Activated CD8-positive, alpha-beta T cell treated with anti-CD3 and anti-CD28 coated beads, Interleukin-2, amount 10 ng/mL, durations not matched to agents 7 days and 5 days (primary cell): ENCODE data around the gene MRPL48. TPM values are rescaled to one million over a fixed set of nuclear protein-coding genes. Genes with fewer than 3 reads are reported as not detected.
"Not testable (repeated sequence)": the region's sequence is repeated elsewhere in the genome, so short reads cannot be mapped to it uniquely, and the experiment has no call there.

Experiments used
- ATAC-seq: fragments of 150-1000 bp; cut with Tn5 transposase; one replicate; pipeline ENCODE4 v1.10.0; 2021; ENCODE audit warnings: moderate library complexity
- CTCF ChIA-PET: fragments of 350-600 bp; sonication (Branson Sonifier 250); formaldehyde crosslinking; loops from one replicate; lab custom pipeline; 2021; ENCODE audit warnings: antibody characterized with exemption; lab: Charles Lee
- POLR2A ChIA-PET: fragments of 350-600 bp; sonication (Branson Sonifier 250); formaldehyde crosslinking; loops from one replicate; lab custom pipeline; 2021; ENCODE audit warnings: antibody characterized with exemption; lab: Charles Lee
- DNase-seq: peaks from one replicate; pipeline ENCODE4 v3.0.0-alpha.2; 2020
- H3K27ac Mint-ChIP-seq: one replicate; pipeline ENCODE4 v1.8.0; 2021; ENCODE audit warnings: mild to moderate bottlenecking, mixed read lengths
- H3K27me3 Mint-ChIP-seq: one replicate; pipeline ENCODE4 v1.8.0; 2021; ENCODE audit warnings: low read depth, mixed read lengths
- H3K36me3 Mint-ChIP-seq: one replicate; pipeline ENCODE4 v1.8.0; 2021; ENCODE audit warnings: low read depth, mixed read lengths
- H3K4me1 Mint-ChIP-seq: one replicate; pipeline ENCODE4 v1.8.0; 2021; ENCODE audit warnings: low read depth, mixed read lengths
- H3K4me3 Mint-ChIP-seq: one replicate; pipeline ENCODE4 v1.8.0; 2021; ENCODE audit warnings: mild to moderate bottlenecking, mixed read lengths
- H3K9me3 Mint-ChIP-seq: one replicate; pipeline ENCODE4 v1.8.0; 2022; ENCODE audit warnings: mixed read lengths; ENCODE audit not compliant: insufficient read depth
- total RNA-seq, 2 experiments: library from RNA; stranded (reverse); gene quantifications; one replicate each; pipeline ENCODE4 v1.2.3, GENCODE V29; 2021

MRPL48 gene
- total RNA-seq, 2 experiments from 2014 or later: 45.1 to 46.0 TPM

DNA sequence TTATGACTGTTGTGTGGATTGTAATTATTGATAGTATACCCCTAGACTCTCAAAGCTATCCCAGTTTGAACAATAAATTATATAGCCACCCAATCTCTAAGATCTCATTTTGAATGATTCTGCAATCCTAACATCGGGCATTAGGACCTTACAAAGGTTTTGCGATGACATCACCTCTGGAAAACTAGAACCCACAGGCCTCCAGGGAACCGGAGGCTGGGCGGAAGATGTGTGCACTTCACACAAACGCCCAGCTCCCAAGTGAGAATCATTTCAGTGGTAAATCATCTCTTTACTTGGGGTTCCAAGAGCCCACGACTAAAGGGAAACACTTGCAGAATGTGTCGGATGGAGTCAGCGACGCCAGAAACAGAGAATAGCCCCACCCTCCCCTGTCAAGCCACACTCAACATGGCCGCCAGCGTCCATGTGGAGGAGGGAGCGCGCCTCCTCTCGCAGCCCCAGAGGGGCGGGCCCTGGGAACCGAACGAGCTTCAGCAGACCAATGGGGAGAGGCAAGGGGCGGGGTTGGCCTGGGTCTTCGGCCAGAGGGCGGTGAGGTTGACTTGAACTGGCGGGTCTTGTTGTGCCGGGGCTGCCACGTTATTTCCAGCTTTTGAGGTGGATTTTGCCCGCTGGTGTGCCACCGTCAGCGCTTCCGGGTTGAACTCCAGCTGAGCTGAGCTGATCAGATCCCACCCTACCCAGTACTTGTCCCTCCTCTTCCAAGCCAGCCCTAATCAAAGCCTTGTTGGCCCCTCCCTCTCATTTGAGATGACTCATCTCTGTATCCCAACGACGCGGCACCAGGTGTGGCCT is 8.4 kb upstream of the MRPL48 start:
- Mint-ChIP-seq H3K4me3 (peak overlapping the region; percentile 83), H3K9me3 (no peaks in the 10 kb centered on the region), H3K4me1 (peaks cover 21% of the 10 kb centered on the region), H3K27me3 (peaks cover 3% of the 10 kb centered on the region), H3K36me3 (no peaks in the 10 kb centered on the region), H3K27ac (peak overlapping the region; percentile 100)
- ChIA-PET CTCF (interaction anchor here (1.7 to 2.4 kb wide), 5 partner anchors 9 to 153 kb away, joined by 5 to 26 read pairs (median 10); partner anchors contain the start of genes MRPL48 and RAB6A), POLR2A (interaction anchor here (1.1 to 2.4 kb wide), 6 partner anchors 8 to 964 kb away, joined by 3 to 44 read pairs (median 4); partner anchors contain the start of genes COA4, MRPL48, PAAF1 and RAB6A)
- ATAC-seq (peak; percentile 99), DNase-seq (peak; percentile 99)

DNA sequence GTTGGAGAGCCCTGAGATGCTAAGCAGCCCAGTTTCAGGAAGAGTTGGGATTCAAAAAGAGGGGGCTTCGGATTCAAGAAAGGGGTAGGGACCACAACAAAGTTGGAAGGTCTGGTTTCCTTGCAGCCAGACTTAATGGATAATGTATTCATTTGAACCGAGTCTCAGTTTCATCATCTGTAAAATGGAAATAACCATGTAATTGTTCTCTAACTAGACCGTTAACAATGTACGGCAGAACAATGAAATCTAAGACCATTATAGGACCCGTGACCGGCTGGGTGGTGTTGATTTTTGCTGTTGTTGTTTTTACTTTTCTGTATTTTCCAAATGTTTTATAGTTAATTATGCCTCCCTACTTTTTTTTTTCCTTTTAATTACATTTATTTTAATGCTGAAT is 6.4 kb upstream of the MRPL48 start:
- DNase-seq (no peak), ATAC-seq (no peak)
- peaks cover 3% of the 10 kb centered on the region for H3K27me3 Mint-ChIP-seq
- ChIA-PET CTCF (no interaction called here), POLR2A (no interaction called here)
- H3K36me3 Mint-ChIP-seq: no peaks in the 10 kb centered on the region
- no peaks in the 10 kb centered on the region for H3K9me3 Mint-ChIP-seq
- no peak overlapping the region for H3K27ac Mint-ChIP-seq
- H3K4me3 Mint-ChIP-seq: no peak overlapping the region
- H3K4me1 Mint-ChIP-seq: peaks cover 30% of the 10 kb centered on the region

DNA sequence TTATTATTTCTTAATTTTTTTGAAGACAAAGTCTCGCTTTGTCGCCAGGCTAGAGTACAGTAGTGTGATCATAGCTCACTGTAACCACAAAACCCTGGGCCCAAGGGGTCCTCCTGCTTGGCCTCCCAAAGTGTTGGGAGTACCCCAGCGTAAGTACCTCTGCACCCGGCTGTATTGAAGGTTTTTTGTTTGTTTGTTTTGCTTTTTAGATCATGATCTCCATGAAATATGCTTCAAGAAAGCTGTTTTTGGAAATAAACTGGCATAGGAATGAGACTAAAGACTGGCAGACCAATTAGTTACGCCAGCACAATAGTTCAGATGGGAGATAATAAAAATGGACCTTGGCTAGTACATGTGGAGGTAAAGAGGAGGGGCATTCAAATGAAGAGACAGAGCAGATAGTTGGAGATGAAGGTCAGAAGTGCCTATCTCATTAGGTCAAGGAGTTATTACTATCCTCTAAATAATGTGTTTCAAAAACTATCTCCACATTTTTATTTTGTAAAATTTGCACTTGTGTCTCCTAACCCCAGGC is 4.1 kb upstream of the MRPL48 start:
- no peak overlapping the region for H3K27ac Mint-ChIP-seq
- no peak overlapping the region for H3K4me3 Mint-ChIP-seq
- no peak for ATAC-seq
- H3K27me3 Mint-ChIP-seq: peaks cover 3% of the 10 kb centered on the region
- ChIA-PET CTCF (no interaction called here), POLR2A (no interaction called here)
- H3K9me3 Mint-ChIP-seq: no peaks in the 10 kb centered on the region
- no peak for DNase-seq
- peaks cover 4% of the 10 kb centered on the region for H3K36me3 Mint-ChIP-seq
- H3K4me1 Mint-ChIP-seq: peaks cover 34% of the 10 kb centered on the region

DNA sequence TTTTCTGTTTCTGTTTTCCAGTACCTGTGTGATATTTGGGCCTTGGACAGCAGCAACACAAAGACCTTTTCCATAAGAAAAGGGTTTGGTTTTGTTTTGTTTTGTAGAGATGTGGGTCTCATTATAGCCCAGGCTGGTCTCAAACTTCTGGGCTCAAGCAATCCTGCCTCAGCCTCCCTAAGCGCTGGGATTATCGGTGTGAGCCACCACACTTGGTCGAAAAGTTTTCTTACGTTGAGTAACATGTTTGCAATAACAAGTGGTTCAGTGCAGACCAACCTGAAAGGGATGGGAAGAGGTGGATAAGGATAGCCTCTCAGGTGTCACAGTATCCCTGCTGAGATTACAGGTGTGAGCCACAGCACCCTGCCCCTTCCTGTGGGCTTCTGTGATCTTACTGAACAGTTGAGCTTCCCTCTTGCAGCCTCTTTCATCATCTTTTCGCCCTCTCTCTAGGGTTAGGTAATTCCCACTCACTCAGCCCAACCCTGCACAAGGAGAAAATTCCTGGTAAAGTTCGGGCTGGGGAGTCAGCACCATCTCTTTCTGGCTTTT is 3.5 kb upstream of the MRPL48 start:
- Mint-ChIP-seq H3K36me3 (peaks cover 4% of the 10 kb centered on the region), H3K27me3 (peaks cover 3% of the 10 kb centered on the region), H3K4me3 (no peak overlapping the region), H3K9me3 (no peaks in the 10 kb centered on the region), H3K4me1 (peaks cover 34% of the 10 kb centered on the region), H3K27ac (no peak overlapping the region)
- ATAC-seq (no peak), DNase-seq (no peak)
- CTCF ChIA-PET: no interaction called here
- POLR2A ChIA-PET: no interaction called here

- CTCF ChIA-PET: no interaction called here
Observed at GRCh38 chr11:73784734-73785133, 2.9 kb upstream of the MRPL48 start.

DNA sequence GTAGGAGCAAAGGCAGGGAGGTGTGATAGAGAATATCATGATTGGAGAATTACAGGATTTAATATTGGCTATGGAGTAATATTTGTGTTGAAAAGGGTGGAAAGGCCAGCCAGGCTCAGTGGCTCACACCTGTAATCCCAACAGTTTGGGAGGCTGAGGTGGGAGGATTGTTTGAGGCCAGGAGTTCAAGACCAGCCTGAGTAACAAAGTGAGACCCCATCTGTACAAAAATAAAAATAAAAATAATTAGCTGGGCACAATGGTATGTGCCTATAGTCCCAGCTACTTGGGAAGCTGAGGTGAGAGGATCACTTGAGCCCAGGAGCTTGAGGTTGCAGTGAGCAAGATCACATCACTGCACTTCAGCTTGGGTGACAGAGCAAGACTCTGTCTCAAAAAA is 2.2 kb upstream of the MRPL48 start:
- H3K27me3 Mint-ChIP-seq, H3K9me3 Mint-ChIP-seq, H3K4me3 Mint-ChIP-seq, H3K27ac Mint-ChIP-seq, H3K36me3 Mint-ChIP-seq, ATAC-seq, CTCF ChIA-PET, DNase-seq, POLR2A ChIA-PET: not testable (repeated sequence)
- H3K4me1 Mint-ChIP-seq: peaks cover 34% of the 10 kb centered on the region

More at GRCh38 chr11:73784734-73785133, 2.9 kb upstream of the MRPL48 start:
- no peaks in the 10 kb centered on the region for H3K9me3 Mint-ChIP-seq
- peaks cover 3% of the 10 kb centered on the region for H3K27me3 Mint-ChIP-seq
- H3K27ac Mint-ChIP-seq: no peak overlapping the region
- H3K4me3 Mint-ChIP-seq: no peak overlapping the region
- peaks cover 35% of the 10 kb centered on the region for H3K4me1 Mint-ChIP-seq
- ATAC-seq (no peak), DNase-seq (no peak)
- POLR2A ChIA-PET: no interaction called here
- peaks cover 5% of the 10 kb centered on the region for H3K36me3 Mint-ChIP-seq

DNA sequence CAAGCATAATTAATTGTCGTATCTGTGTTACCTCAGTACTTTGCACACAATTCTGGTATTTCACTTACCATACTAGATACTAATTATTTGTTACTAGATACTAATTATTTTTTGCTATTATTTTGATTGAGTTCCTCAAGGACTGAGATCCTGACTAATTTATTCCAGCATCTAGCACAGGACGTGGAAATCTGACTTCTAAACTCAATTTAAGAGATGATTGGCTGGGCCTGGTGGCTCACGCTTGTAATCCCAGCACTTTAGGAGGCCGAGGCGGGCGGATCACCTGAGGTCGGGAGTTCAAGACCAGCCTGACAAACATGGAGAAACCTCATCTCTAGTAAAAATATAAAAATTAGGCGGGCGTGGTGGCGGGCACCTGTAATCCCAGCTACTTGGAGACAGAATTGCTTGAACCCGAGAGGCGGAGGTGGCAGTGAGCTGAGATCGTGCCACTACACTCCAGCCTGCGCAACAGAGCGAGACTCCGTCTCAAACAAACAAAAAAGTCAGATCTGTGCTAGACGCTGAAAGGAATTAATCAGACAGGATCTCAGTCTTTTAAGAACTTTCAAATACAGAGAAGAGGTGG is 527 bp upstream of the MRPL48 start:
- H3K27me3 Mint-ChIP-seq: no peaks in the 10 kb centered on the region
- ChIA-PET POLR2A (interaction anchor here (0.6 to 2.4 kb wide), 5 partner anchors 8 to 356 kb away, joined by 3 to 15 read pairs (median 5); partner anchors contain the start of gene RAB6A), CTCF (interaction anchor here (1.1 to 1.8 kb wide), 2 partner anchors 8 to 26 kb away, joined by 5 to 10 read pairs; partner anchors contain the start of gene RAB6A)
- peak overlapping the region; percentile 100 for H3K4me3 Mint-ChIP-seq
- ATAC-seq: peak; percentile 3
- H3K27ac Mint-ChIP-seq: peak overlapping the region; percentile 100
- no peaks in the 10 kb centered on the region for H3K9me3 Mint-ChIP-seq
- H3K4me1 Mint-ChIP-seq: peaks cover 40% of the 10 kb centered on the region
- peaks cover 10% of the 10 kb centered on the region for H3K36me3 Mint-ChIP-seq
- no peak for DNase-seq

DNA sequence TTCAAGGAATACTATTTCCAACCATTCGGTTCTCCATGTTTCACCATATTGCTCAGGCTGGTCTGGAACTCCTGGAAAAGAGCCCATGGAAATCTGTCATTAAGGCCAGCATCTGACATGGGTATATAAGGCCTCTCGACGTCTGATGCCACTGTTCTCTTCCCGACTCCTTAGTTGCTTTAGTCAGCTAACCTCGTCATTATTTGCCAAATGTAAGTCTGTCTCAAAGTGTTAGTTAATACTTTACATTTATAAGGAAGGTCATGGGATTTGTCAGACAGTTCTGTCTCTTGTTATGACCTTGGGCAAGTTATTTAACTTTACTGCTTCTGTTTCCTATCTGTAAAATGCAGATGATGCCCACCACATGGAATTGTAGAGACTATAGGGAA is 1.6 kb downstream of the MRPL48 start:
- Mint-ChIP-seq H3K4me1 (peaks cover 42% of the 10 kb centered on the region), H3K27me3 (no peaks in the 10 kb centered on the region), H3K27ac (peak overlapping the region; percentile 53), H3K36me3 (peaks cover 10% of the 10 kb centered on the region), H3K9me3 (no peaks in the 10 kb centered on the region), H3K4me3 (peak overlapping the region; percentile 100)
- DNase-seq (no peak), ATAC-seq (no peak)
- ChIA-PET CTCF (no interaction called here), POLR2A (no interaction called here)

DNA sequence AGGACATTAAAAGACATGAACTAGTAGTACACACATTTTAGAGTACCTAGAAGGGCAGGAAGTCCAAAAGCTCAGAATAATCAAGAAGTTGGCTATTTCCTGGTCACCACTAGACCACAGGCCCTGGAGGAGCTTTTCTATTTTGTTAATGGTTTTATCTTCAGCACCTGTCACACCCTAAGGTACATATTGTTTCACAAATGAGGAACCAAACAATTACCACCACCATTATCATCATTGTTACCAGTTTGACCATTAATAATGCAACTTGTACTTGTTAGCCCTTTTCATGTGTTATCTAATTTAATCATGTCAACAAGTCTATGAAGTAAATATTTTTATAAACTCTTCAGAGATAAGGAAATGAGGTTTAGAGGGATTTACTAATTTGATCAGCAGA is 4.9 kb downstream of the MRPL48 start:
- ChIA-PET POLR2A (no interaction called here), CTCF (no interaction called here)
- peaks cover 28% of the 10 kb centered on the region for H3K4me1 Mint-ChIP-seq
- no peaks in the 10 kb centered on the region for H3K27me3 Mint-ChIP-seq
- H3K36me3 Mint-ChIP-seq: peaks cover 10% of the 10 kb centered on the region
- no peak overlapping the region for H3K4me3 Mint-ChIP-seq
- ATAC-seq (no peak), DNase-seq (no peak)
- H3K9me3 Mint-ChIP-seq: no peaks in the 10 kb centered on the region
- H3K27ac Mint-ChIP-seq: peak overlapping the region; percentile 20

DNA sequence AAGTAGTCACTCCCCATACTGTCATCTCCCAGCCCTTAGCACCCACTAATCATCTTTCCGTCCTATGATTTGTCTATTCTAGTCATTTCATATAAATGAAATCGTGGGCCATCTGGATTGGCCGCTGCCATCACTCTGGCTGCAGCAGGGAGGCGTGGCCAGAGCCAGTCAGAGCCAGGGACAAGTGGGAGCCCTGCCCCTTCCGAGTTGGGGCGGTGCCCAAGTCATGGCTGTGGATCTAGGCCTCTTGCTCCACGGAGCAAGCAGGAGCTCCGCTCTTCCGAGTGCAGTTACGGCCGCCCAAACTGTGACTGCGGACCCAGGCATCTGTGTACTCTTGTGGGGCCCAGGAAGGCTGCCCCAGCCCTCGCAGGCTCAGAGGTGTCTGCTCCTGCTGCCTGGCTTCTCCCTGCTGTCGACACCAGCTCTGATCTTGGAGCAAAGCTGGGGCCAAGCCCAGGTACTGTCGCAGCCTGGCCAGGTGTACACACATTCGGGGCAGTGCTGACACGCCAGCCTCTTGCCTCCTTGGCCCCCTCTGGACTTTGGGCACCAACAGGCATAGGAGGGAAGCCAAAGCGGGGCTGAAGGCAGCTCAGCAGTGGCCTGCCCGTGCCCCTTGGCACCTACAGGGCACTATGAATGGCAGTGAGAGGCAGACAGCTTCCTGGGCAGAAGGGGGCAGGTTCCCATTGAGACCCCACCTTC is 8.4 kb downstream of the MRPL48 start:
- Mint-ChIP-seq H3K9me3 (no peaks in the 10 kb centered on the region), H3K36me3 (peaks cover 6% of the 10 kb centered on the region), H3K27me3 (no peaks in the 10 kb centered on the region), H3K4me1 (peaks cover 12% of the 10 kb centered on the region), H3K27ac (no peak overlapping the region), H3K4me3 (no peak overlapping the region)
- ChIA-PET POLR2A (no interaction called here), CTCF (interaction anchor here (0.6 kb wide), 1 partner anchor 9 kb away, joined by 3 read pairs; no protein-coding TSS in a partner anchor)
- DNase-seq (no peak), ATAC-seq (no peak)

GRCh38 chr11:73797457-73797856 is 9.8 kb downstream of the MRPL48 start:
- CTCF ChIA-PET: no interaction called here
- Mint-ChIP-seq H3K4me3 (no peak overlapping the region), H3K27me3 (no peaks in the 10 kb centered on the region), H3K27ac (no peak overlapping the region), H3K36me3 (peaks cover 2% of the 10 kb centered on the region), H3K4me1 (peaks cover 3% of the 10 kb centered on the region), H3K9me3 (no peaks in the 10 kb centered on the region)
- DNase-seq (no peak), ATAC-seq (no peak)
- POLR2A ChIA-PET: interaction anchor here (1.3 kb wide), 1 partner anchor 9 kb away, joined by 8 read pairs; no protein-coding TSS in a partner anchor
